ENCODE results near the gene LETM1. TPM values are rescaled to one million over a fixed set of nuclear protein-coding genes. Genes with fewer than 3 reads are reported as not detected.

Gene LETM1
- total and polyA plus RNA-seq, 2 experiments from 2014 or later = 19.0 to 42.3 TPM

GRCh38 chr4:1780435-1780834 lies 75.5 kb downstream of the LETM1 start:
- Histone ChIP-seq H3K9me3 (ENCODE audit: low read depth) (no peaks in the 10 kb centered on the region), H3K4me1 (ENCODE audit: insufficient read depth) (no peaks in the 10 kb centered on the region), H3K27ac (no peak overlapping the region), H3K4me2 (ENCODE audit: unreplicated experiment) (no peak overlapping the region), H3F3A (ENCODE audit: insufficient read depth) (no peaks in the 10 kb centered on the region), H3K27me3 (replicated peaks; ENCODE audit: insufficient read depth) (no peaks in the 10 kb centered on the region), H3K36me3 (ENCODE audit: low read depth) (no peaks in the 10 kb centered on the region), H3K9ac (no peak overlapping the region), H4K20me1 (ENCODE audit: insufficient read depth) (no peaks in the 10 kb centered on the region), H2AFZ (no peak overlapping the region), H3K4me3 (no peak overlapping the region), H3K9me2 (ENCODE audit: insufficient read depth) (no peaks in the 10 kb centered on the region), H3K79me2 (ENCODE audit: insufficient read depth) (no peaks in the 10 kb centered on the region)
- in situ Hi-C loops (cut with MboI) = no loop called here
- no peak for DNase-seq
- TF ChIP-seq EZH2 (IDR thresholded peaks at IDR 0.05; ENCODE audit: insufficient read depth, poor library complexity, severe bottlenecking) = no peak
- WGBS, 2 experiments (ENCODE audit: low coverage in 1 of 2, low lambda C conversion rate in 2 of 2, missing lambda C conversion rate in 2 of 2) = 76 to 77% methylated on average over 14 of the region's 14 CpGs

DNA sequence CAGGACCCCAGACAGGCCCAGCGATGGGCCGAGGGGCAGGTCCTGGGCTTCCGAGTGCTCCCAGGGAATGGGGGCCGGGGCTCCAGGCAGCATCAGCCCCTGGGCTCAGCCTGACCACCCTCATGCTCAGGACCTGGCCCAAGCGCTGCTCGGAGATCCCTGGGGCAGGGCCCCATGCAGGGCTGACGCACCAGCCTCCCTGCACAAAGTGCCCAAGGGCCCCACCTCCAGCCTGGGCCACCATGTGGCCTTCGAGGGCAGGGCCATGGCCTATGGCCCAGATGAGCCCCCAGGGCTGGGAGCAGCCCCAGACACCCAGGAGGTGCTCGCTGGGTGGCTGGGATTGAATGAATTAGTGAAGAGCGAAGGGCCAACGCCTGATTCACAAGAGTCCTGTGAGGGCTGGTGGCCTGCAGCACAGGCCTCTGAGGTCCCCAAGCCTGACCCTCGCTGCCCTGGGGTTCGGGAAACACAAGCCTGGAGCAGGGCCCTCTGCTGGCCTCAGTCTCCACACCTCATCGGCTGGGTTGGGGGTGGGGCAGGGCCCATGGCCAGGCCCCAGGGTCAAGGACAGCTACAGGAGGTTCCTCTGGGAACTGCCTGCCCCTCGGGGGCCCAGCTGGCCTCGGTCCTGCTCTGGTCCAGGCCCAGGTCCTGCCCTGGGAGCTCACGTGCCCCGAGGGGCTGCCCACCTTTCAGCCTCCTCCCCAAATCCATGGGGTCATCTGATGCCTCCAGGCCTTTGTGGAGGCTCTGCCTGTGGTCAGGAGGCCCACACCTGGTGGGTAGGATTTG lies 76.2 kb downstream of the LETM1 start:
- Histone ChIP-seq H3K27me3 (replicated peaks; ENCODE audit: insufficient read depth) (no peaks in the 10 kb centered on the region), H3K9ac (no peak overlapping the region), H3K9me3 (ENCODE audit: low read depth) (no peaks in the 10 kb centered on the region), H3F3A (ENCODE audit: insufficient read depth) (no peaks in the 10 kb centered on the region), H3K36me3 (ENCODE audit: low read depth) (no peaks in the 10 kb centered on the region), H2AFZ (no peak overlapping the region), H3K79me2 (ENCODE audit: insufficient read depth) (no peaks in the 10 kb centered on the region), H4K20me1 (ENCODE audit: insufficient read depth) (no peaks in the 10 kb centered on the region), H3K4me1 (ENCODE audit: insufficient read depth) (no peaks in the 10 kb centered on the region), H3K27ac (no peak overlapping the region), H3K4me2 (ENCODE audit: unreplicated experiment) (no peak overlapping the region), H3K9me2 (ENCODE audit: insufficient read depth) (no peaks in the 10 kb centered on the region), H3K4me3 (no peak overlapping the region)
- TF ChIP-seq EZH2phosphoT487 (IDR thresholded peaks at IDR 0.05; ENCODE audit: insufficient read depth, low read depth) (no peak), EZH2 (IDR thresholded peaks at IDR 0.05; ENCODE audit: insufficient read depth, poor library complexity, severe bottlenecking) (no peak)
- DNase-seq = no peak
- WGBS, 2 experiments (ENCODE audit: low coverage in 1 of 2, low lambda C conversion rate in 2 of 2, missing lambda C conversion rate in 2 of 2) = 75 to 84% methylated on average over 17 of the region's 18 CpGs
- in situ Hi-C loops (cut with MboI) = no loop called here

DNA sequence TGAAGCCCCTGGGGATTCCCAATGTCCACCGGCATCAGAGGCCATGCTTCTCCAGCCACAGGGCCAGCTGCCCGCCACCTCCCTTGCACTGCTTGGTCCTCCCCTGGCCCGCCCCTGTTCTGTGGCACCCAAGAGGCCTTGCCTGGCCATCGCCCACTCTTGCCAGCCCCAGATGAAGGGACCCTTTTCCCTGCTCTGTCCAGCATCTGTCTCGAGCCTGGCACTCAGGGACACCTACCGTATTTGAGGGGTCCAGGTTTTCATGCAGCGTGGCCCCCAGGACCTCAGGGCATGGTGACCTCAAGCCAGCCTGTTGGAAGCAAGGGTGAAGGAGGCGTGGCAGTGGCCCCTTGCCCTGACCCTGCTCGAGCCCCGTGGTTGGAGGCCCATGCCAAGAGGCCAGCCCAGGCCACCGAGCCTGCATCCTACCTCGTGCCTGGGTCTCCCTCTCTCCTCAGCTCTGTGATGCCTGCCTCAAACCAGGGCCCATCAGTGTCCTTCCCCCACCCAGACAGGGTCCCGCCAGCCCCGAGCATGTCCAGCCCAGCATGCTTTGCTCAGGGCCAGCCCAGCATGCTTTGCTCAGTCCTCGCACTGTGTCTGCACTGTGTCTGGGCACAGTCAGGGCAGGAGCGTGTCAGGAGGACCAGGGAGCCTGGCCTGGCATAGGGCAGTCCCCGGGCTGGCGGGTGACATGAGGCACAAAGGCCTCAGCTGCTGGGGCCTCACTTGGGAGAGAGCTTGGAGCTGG lies 77.1 kb downstream of the LETM1 start:
- no peak overlapping the region for H2AFZ ChIP-seq
- H3K4me3 ChIP-seq = no peak overlapping the region
- in situ Hi-C loops (cut with MboI) = no loop called here
- H3K79me2 ChIP-seq (ENCODE audit: insufficient read depth) = no peaks in the 10 kb centered on the region
- no peak overlapping the region for H3K27ac ChIP-seq
- H3K27me3 ChIP-seq (replicated peaks; ENCODE audit: insufficient read depth) = no peaks in the 10 kb centered on the region
- DNase-seq = no peak
- no peaks in the 10 kb centered on the region for H3K9me3 ChIP-seq (ENCODE audit: low read depth)
- no peak overlapping the region for H3K9ac ChIP-seq
- no peak for TF ChIP-seq EZH2phosphoT487 (IDR thresholded peaks at IDR 0.05; ENCODE audit: insufficient read depth, low read depth)
- no peak for TF ChIP-seq EZH2 (IDR thresholded peaks at IDR 0.05; ENCODE audit: insufficient read depth, poor library complexity, severe bottlenecking)
- no peaks in the 10 kb centered on the region for H3F3A ChIP-seq (ENCODE audit: insufficient read depth)
- no peaks in the 10 kb centered on the region for H4K20me1 ChIP-seq (ENCODE audit: insufficient read depth)
- no peak overlapping the region for H3K4me2 ChIP-seq (ENCODE audit: unreplicated experiment)
- no peaks in the 10 kb centered on the region for H3K9me2 ChIP-seq (ENCODE audit: insufficient read depth)
- H3K4me1 ChIP-seq (ENCODE audit: insufficient read depth) = no peaks in the 10 kb centered on the region
- 67 to 77% methylated on average over 16 to 18 of the region's 18 CpGs for WGBS, 2 experiments (ENCODE audit: low coverage in 1 of 2, low lambda C conversion rate in 2 of 2, missing lambda C conversion rate in 2 of 2)
- H3K36me3 ChIP-seq (ENCODE audit: low read depth) = no peaks in the 10 kb centered on the region

GRCh38 chr4:1777822-1778641 lies 77.9 kb downstream of the LETM1 start:
- no peak overlapping the region for H2AFZ ChIP-seq
- peak; percentile 35 for DNase-seq
- in situ Hi-C loops (cut with MboI) = no loop called here

More at GRCh38 chr4:1777822-1778641, 77.9 kb downstream of the LETM1 start:
- H3K36me3 ChIP-seq (ENCODE audit: low read depth) = no peaks in the 10 kb centered on the region
- no peaks in the 10 kb centered on the region for H3K4me1 ChIP-seq (ENCODE audit: insufficient read depth)
- no peak overlapping the region for H3K4me2 ChIP-seq (ENCODE audit: unreplicated experiment)
- H4K20me1 ChIP-seq (ENCODE audit: insufficient read depth) = no peaks in the 10 kb centered on the region
- no peaks in the 10 kb centered on the region for H3K27me3 ChIP-seq (replicated peaks; ENCODE audit: insufficient read depth)
- H3F3A ChIP-seq (ENCODE audit: insufficient read depth) = no peaks in the 10 kb centered on the region
- TF ChIP-seq EZH2phosphoT487 (IDR thresholded peaks at IDR 0.05; ENCODE audit: insufficient read depth, low read depth) (no peak), EZH2 (IDR thresholded peaks at IDR 0.05; ENCODE audit: insufficient read depth, poor library complexity, severe bottlenecking) (no peak)
- H3K79me2 ChIP-seq (ENCODE audit: insufficient read depth) = no peaks in the 10 kb centered on the region
- H3K9ac ChIP-seq = no peak overlapping the region
- no peak overlapping the region for H3K4me3 ChIP-seq
- H3K27ac ChIP-seq = no peak overlapping the region
- WGBS, 2 experiments (ENCODE audit: low coverage in 1 of 2, low lambda C conversion rate in 2 of 2, missing lambda C conversion rate in 2 of 2) = 38 to 65% methylated on average over 9 to 26 of the region's 27 CpGs
- H3K9me2 ChIP-seq (ENCODE audit: insufficient read depth) = no peaks in the 10 kb centered on the region
- H3K9me3 ChIP-seq (ENCODE audit: low read depth) = no peaks in the 10 kb centered on the region
